Fibroblast of the conjunctiva (primary cell): ENCODE measurements around the gene CLDN22.

Experiments used
- DNase-seq: peaks from one replicate; pipeline ENCODE4 v3.0.0-alpha.2; 2010; ENCODE audit warnings: low read depth

CLDN22 gene

GRCh38 chr4:183321516-183321915 lies 1.4 kb upstream of the CLDN22 start:
- no peak for DNase-seq

GRCh38 chr4:183321079-183321478 lies 1.0 kb upstream of the CLDN22 start:
- DNase-seq = no peak

GRCh38 chr4:183318656-183319055 lies 1.4 kb downstream of the CLDN22 start:
- no peak for DNase-seq

- no peak for DNase-seq
Observed at GRCh38 chr4:183314806-183315205, 5.3 kb downstream of the CLDN22 start.

- no peak for DNase-seq
Observed at GRCh38 chr4:183314336-183314735, 5.7 kb downstream of the CLDN22 start.

- no peak for DNase-seq
Observed at GRCh38 chr4:183312841-183313240, 7.2 kb downstream of the CLDN22 start.

GRCh38 chr4:183306811-183307210 lies 13.3 kb downstream of the CLDN22 start:
- DNase-seq = no peak

GRCh38 chr4:183304538-183304937 lies 15.5 kb downstream of the CLDN22 start:
- no peak for DNase-seq

- DNase-seq = no peak
Observed at GRCh38 chr4:183304067-183304466, 16.0 kb downstream of the CLDN22 start.

GRCh38 chr4:183303301-183303700 lies 16.8 kb downstream of the CLDN22 start:
- no peak for DNase-seq

- no peak for DNase-seq
Observed at GRCh38 chr4:183300655-183301054, 19.4 kb downstream of the CLDN22 start.

GRCh38 chr4:183300070-183300469 lies 20.0 kb downstream of the CLDN22 start:
- no peak for DNase-seq

GRCh38 chr4:183299464-183299863 lies 20.6 kb downstream of the CLDN22 start:
- no peak for DNase-seq

GRCh38 chr4:183297675-183298074 lies 22.4 kb downstream of the CLDN22 start:
- no peak for DNase-seq

- no peak for DNase-seq
Observed at GRCh38 chr4:183295711-183296110, 24.4 kb downstream of the CLDN22 start.

GRCh38 chr4:183291070-183291469 lies 29.0 kb downstream of the CLDN22 start:
- DNase-seq = no peak

GRCh38 chr4:183289688-183290087 lies 30.4 kb downstream of the CLDN22 start:
- DNase-seq = no peak

- no peak for DNase-seq
Observed at GRCh38 chr4:183288955-183289354, 31.1 kb downstream of the CLDN22 start.

- DNase-seq = no peak
Observed at GRCh38 chr4:183287677-183288076, 32.4 kb downstream of the CLDN22 start.

- no peak for DNase-seq
Observed at GRCh38 chr4:183287309-183287659, 32.8 kb downstream of the CLDN22 start.

GRCh38 chr4:183286590-183287308 lies 33.3 kb downstream of the CLDN22 start:
- no peak for DNase-seq

- DNase-seq = no peak
Observed at GRCh38 chr4:183285886-183286285, 34.2 kb downstream of the CLDN22 start.

- DNase-seq = peak; percentile 61
Observed at GRCh38 chr4:183284965-183285364, 35.1 kb downstream of the CLDN22 start.

GRCh38 chr4:183284258-183284785 lies 35.8 kb downstream of the CLDN22 start:
- DNase-seq = no peak
